Mucosa of descending colon (tissue), 3 donors: ENCODE results near the gene NDUFA3. TPM values are rescaled to one million over a fixed set of nuclear protein-coding genes. Genes with fewer than 3 reads are reported as not detected.

ENCODE experiments used
- ATAC-seq: fragments of 200-7000 bp; cut with Tn5 transposase; one replicate; pipeline ENCODE4 v1.9.1; 2020; ENCODE audit warnings: mild to moderate bottlenecking, moderate library complexity
- DNase-seq, 3 donors: peaks; one replicate each; pipeline ENCODE4 v3.0.0-alpha.2; 2020
- H3K36me3 ChIP-seq: fragments of 200-600 bp; one replicate; pipeline ENCODE4 v1.8.0; 2021; ENCODE audit warnings: low read depth, mild to moderate bottlenecking
- H3K4me1 ChIP-seq: fragments of 200-600 bp; one replicate; pipeline ENCODE4 v1.8.0; 2021; ENCODE audit warnings: low read depth, mild to moderate bottlenecking
- H3K4me3 ChIP-seq: fragments of 200-600 bp; one replicate; pipeline ENCODE4 v1.8.0; 2021; ENCODE audit warnings: mild to moderate bottlenecking
- H3K9me3 ChIP-seq: fragments of 200-600 bp; one replicate; pipeline ENCODE4 v1.8.0; 2021; ENCODE audit warnings: mild to moderate bottlenecking
- CTCF ChIP-seq: fragments of 200-600 bp; IDR thresholded peaks from one replicate; pipeline ENCODE4 v1.8.0; 2022; ENCODE audit warnings: antibody characterized with exemption, mild to moderate bottlenecking
- intact Hi-C, 2 donors: fragments of 100-400 bp; cut with DNase I in 1 of 2; cut with micrococcal nuclease in 1 of 2; formaldehyde crosslinking; loops; one replicate each; pipeline versions ENCODE4 v1.11.0 to v1.11.1; 2022; cut with DNase I, micrococcal nuclease
- total RNA-seq, 3 donors: library from RNA; stranded (reverse); fragmentation: NEBNext Ultra II Directional in 2 of 3; extraction: Animal tissue kit (Norgen Biotek cat#: 25700) in 2 of 3; gene quantifications; one replicate each; pipeline versions ENCODE4 v1.2.1 to v1.2.4, GENCODE V29; 2021 to 2023
- donor health status: DM: no; HTN: no; CAD: no; lungs with moderate emphysema.
- donor health status: DM: no; HTN: no; CAD: no.
- donor health status: DM: no; HTN: yes; CAD: no.

NDUFA3 gene
- total RNA-seq, 3 donors from 2014 or later = 93.4 to 155 (median 139) TPM

- no peak for TF ChIP-seq CTCF
- no peaks in the 10 kb centered on the region for H3K4me1 ChIP-seq
Observed at GRCh38 chr19:54147676-54148075, 45.0 kb downstream of the NDUFA3 start.

GRCh38 chr19:54148158-54148557 lies 45.5 kb downstream of the NDUFA3 start:
- peaks cover 32% of the 10 kb centered on the region for H3K36me3 ChIP-seq

More at GRCh38 chr19:54147676-54148075, 45.0 kb downstream of the NDUFA3 start:
- DNase-seq (no peak), ATAC-seq (no peak)
- Histone ChIP-seq H3K4me3 (no peak overlapping the region), H3K9me3 (no peaks in the 10 kb centered on the region), H3K36me3 (peaks cover 32% of the 10 kb centered on the region)
- intact Hi-C loops = no loop called here

GRCh38 chr19:54149021-54149812 lies 46.6 kb downstream of the NDUFA3 start:
- Histone ChIP-seq H3K4me1 (no peaks in the 10 kb centered on the region), H3K36me3 (peaks cover 23% of the 10 kb centered on the region), H3K9me3 (no peaks in the 10 kb centered on the region), H3K4me3 (no peak overlapping the region)
- DNase-seq = no peak
- ATAC-seq = no peak
- no peak for TF ChIP-seq CTCF
- intact Hi-C loops = no loop called here

More at GRCh38 chr19:54148158-54148557, 45.5 kb downstream of the NDUFA3 start:
- no peak for TF ChIP-seq CTCF
- H3K9me3 ChIP-seq = no peaks in the 10 kb centered on the region
- no peak overlapping the region for H3K4me3 ChIP-seq
- ATAC-seq = no peak
- intact Hi-C loops = no loop called here
- no peaks in the 10 kb centered on the region for H3K4me1 ChIP-seq
- no peak for DNase-seq

- ATAC-seq = no peak
Observed at GRCh38 chr19:54151362-54152035, 48.8 kb downstream of the NDUFA3 start.

GRCh38 chr19:54152267-54152666 lies 49.6 kb downstream of the NDUFA3 start:
- DNase-seq = no peak
- H3K9me3 ChIP-seq = no peaks in the 10 kb centered on the region
- H3K36me3 ChIP-seq = peaks cover 20% of the 10 kb centered on the region
- ATAC-seq = no peak
- TF ChIP-seq CTCF = no peak
- intact Hi-C loops = no loop called here
- no peaks in the 10 kb centered on the region for H3K4me1 ChIP-seq
- no peak overlapping the region for H3K4me3 ChIP-seq

More at GRCh38 chr19:54151362-54152035, 48.8 kb downstream of the NDUFA3 start:
- Histone ChIP-seq H3K36me3 (peaks cover 25% of the 10 kb centered on the region), H3K9me3 (no peaks in the 10 kb centered on the region), H3K4me3 (no peak overlapping the region), H3K4me1 (no peaks in the 10 kb centered on the region)
- no peak for DNase-seq
- intact Hi-C loops = no loop called here
- TF ChIP-seq CTCF = no peak
